ENCODE measurements around the gene CDK5R1.

GRCh38 chr17:32446949-32447348 lies 39.8 kb upstream of the CDK5R1 start:
- no peak for TF ChIP-seq POLR2A (IDR thresholded peaks at IDR 0.05)
- TF ChIP-seq CTCF (IDR thresholded peaks at IDR 0.05): no peak
